GM23338 (cell line): Measurements from ENCODE around the gene CHD9. TPM values are rescaled to one million over a fixed set of nuclear protein-coding genes. Genes with fewer than 3 reads are reported as not detected.

Source experiments
- ATAC-seq: fragments of 200-7000 bp; cut with Tn5 transposase; 3 replicates; pipeline ENCODE4 v1.9.1; 2020
- DNase-seq: peaks from one replicate; pipeline ENCODE4 v3.0.0-alpha.2; 2015; ENCODE audit warnings: low spot score
- H2AFZ ChIP-seq: fragments of 200-600 bp; sonication (generic); 2 replicates; pipeline ENCODE4 v1.8.0; 2016; ENCODE audit warnings: antibody characterized with exemption, mild to moderate bottlenecking, moderate library complexity
- H3F3A ChIP-seq: fragments of 200-600 bp; sonication (generic); replicated peaks from 2 replicates; pipeline ENCODE4 v1.8.0; 2017; ENCODE audit warnings: antibody characterized with exemption, mixed run types, low read depth
- H3K27ac ChIP-seq: fragments of 200-600 bp; sonication (generic); 2 replicates; pipeline ENCODE4 v1.6.1; 2016; ENCODE audit warnings: low read depth
- H3K27me3 ChIP-seq: fragments of 200-600 bp; sonication (generic); 2 replicates; pipeline ENCODE4 v1.8.0; 2016; ENCODE audit warnings: mild to moderate bottlenecking, mixed run types, moderate library complexity; ENCODE audit not compliant: insufficient read depth
- H3K36me3 ChIP-seq: fragments of 200-600 bp; sonication (generic); 2 replicates; pipeline ENCODE4 v1.8.0; 2016; ENCODE audit warnings: mild to moderate bottlenecking; ENCODE audit not compliant: insufficient read depth
- H3K4me1 ChIP-seq: fragments of 200-600 bp; sonication (generic); 2 replicates; pipeline ENCODE4 v1.8.0; 2016; ENCODE audit warnings: mild to moderate bottlenecking, moderate library complexity; ENCODE audit not compliant: insufficient read depth
- H3K4me2 ChIP-seq: fragments of 200-600 bp; sonication (generic); 2 replicates; pipeline ENCODE4 v1.7.1; 2017; ENCODE audit warnings: mixed run types
- H3K4me3 ChIP-seq: fragments of 200-600 bp; sonication (generic); 2 replicates; pipeline ENCODE4 v1.6.1; 2016; ENCODE audit warnings: mixed run types
- H3K79me2 ChIP-seq: fragments of 200-600 bp; sonication (generic); replicated peaks from 2 replicates; pipeline ENCODE4 v1.8.0; 2017; ENCODE audit warnings: mild to moderate bottlenecking; ENCODE audit not compliant: insufficient read depth
- H3K9me2 ChIP-seq: fragments of 200-600 bp; sonication (generic); 2 replicates; pipeline ENCODE4 v1.8.0; 2017; ENCODE audit not compliant: insufficient read depth
- H4K20me1 ChIP-seq: fragments of 200-600 bp; sonication (generic); replicated peaks from 2 replicates; pipeline ENCODE4 v1.8.0; 2017; ENCODE audit warnings: mild to moderate bottlenecking; ENCODE audit not compliant: insufficient read depth
- H3K27ac Mint-ChIP-seq: 2 replicates; pipeline ENCODE4 v1.8.0; 2020; ENCODE audit warnings: inconsistent platforms, mild to moderate bottlenecking, moderate library complexity, mixed read lengths
- H3K27me3 Mint-ChIP-seq: 3 replicates; pipeline ENCODE4 v1.8.0; 2022; ENCODE audit warnings: low read depth, mild to moderate bottlenecking, moderate library complexity, mixed read lengths, inconsistent platforms; ENCODE audit not compliant: insufficient read depth, poor library complexity
- H3K36me3 Mint-ChIP-seq: 3 replicates; pipeline ENCODE4 v1.8.0; 2021; ENCODE audit warnings: low read depth, mild to moderate bottlenecking, inconsistent platforms, moderate library complexity, mixed read lengths
- H3K4me1 Mint-ChIP-seq: 3 replicates; pipeline ENCODE4 v1.8.0; 2020; ENCODE audit warnings: mild to moderate bottlenecking, inconsistent platforms, mixed read lengths
- H3K4me3 Mint-ChIP-seq: 3 replicates; pipeline ENCODE4 v1.8.0; 2021; ENCODE audit warnings: moderate library complexity, mild to moderate bottlenecking, inconsistent platforms, mixed read lengths
- H3K9me3 Mint-ChIP-seq: 3 replicates; pipeline ENCODE4 v1.8.0; 2020; ENCODE audit warnings: moderate library complexity, mild to moderate bottlenecking, inconsistent platforms, mixed read lengths
- CTCF ChIP-seq, 2 experiments: fragments of 200-600 bp in 1 of 2; sonication (generic) in 1 of 2; conservative IDR thresholded peaks; 2 replicates each; pipeline versions ENCODE4 v1.5.1 to v1.6.1; 2016 to 2017; ENCODE audit warnings: antibody characterized with exemption in 2 of 2, low read depth in 2 of 2, mild to moderate bottlenecking in 2 of 2, moderate library complexity in 1 of 2
- ETS1 ChIP-seq: IDR thresholded peaks from 2 replicates; pipeline ENCODE4 v1.6.1; 2016; ENCODE audit warnings: antibody characterized with exemption
- EZH2 ChIP-seq: fragments of 200-600 bp; sonication (generic); IDR thresholded peaks from one replicate; pipeline ENCODE4 v1.8.0; 2017; ENCODE audit warnings: antibody characterized with exemption, mild to moderate bottlenecking, low read depth; ENCODE audit not compliant: unreplicated experiment
- EZH2phosphoT487 ChIP-seq: fragments of 200-600 bp; sonication (generic); IDR thresholded peaks from one replicate; pipeline ENCODE4 v1.8.1; 2018; ENCODE audit warnings: antibody characterized with exemption; ENCODE audit not compliant: unreplicated experiment
- NANOG ChIP-seq: IDR thresholded peaks from 2 replicates; pipeline ENCODE4 v1.6.1; 2016; ENCODE audit warnings: antibody characterized with exemption, borderline replicate concordance
- REST ChIP-seq: IDR thresholded peaks from one replicate; pipeline ENCODE4 v1.6.1; 2018; ENCODE audit warnings: antibody characterized with exemption; ENCODE audit not compliant: unreplicated experiment
- STAT1 ChIP-seq: IDR thresholded peaks from one replicate; pipeline ENCODE4 v1.6.1; 2016; ENCODE audit warnings: antibody characterized with exemption; ENCODE audit not compliant: unreplicated experiment
- ZNF114 ChIP-seq: fragments of 250-450 bp; sonication (Bioruptor Pico); IDR thresholded peaks from 2 replicates; pipeline ENCODE4 v1.5.0; 2020; ENCODE audit warnings: mild to moderate bottlenecking, moderate library complexity
- ZNF331 ChIP-seq: fragments of 250-450 bp; sonication (Bioruptor Pico); IDR thresholded peaks from 2 replicates; pipeline ENCODE4 v1.5.0; 2020; ENCODE audit warnings: low read depth, mild to moderate bottlenecking, moderate library complexity
- ZNF462 ChIP-seq: fragments of 250-450 bp; sonication (Bioruptor Pico); IDR thresholded peaks from 2 replicates; pipeline ENCODE4 v1.5.0; 2020; ENCODE audit warnings: mild to moderate bottlenecking, moderate library complexity
- polyA plus RNA-seq: library from polyadenylated mRNA; unstranded; fragments of >200 nt; fragmentation: Nextera tagmentation; extraction: Ambion mirVana; gene quantifications from 2 replicates; pipeline ENCODE4 v1.2.1, GENCODE V29; 2016
- total RNA-seq: library from RNA; depleted of rRNA; stranded (reverse); fragments of >200 nt; shearing (Covaris generic); gene quantifications from 2 replicates; pipeline ENCODE4 v1.2.3, GENCODE V29; 2014

The CHD9 gene
- total and polyA plus RNA-seq, 2 experiments from 2014 or later, result 18.8 to 46.6 TPM

GRCh38 chr16:53121043-53121620, 66.3 kb downstream of the CHD9 start:
- Histone ChIP-seq H3K4me2 (no peak overlapping the region), H3K4me3 (no peak overlapping the region), H3K4me1 (no peaks in the 10 kb centered on the region), H3K36me3 (no peaks in the 10 kb centered on the region), H3K27me3 (no peaks in the 10 kb centered on the region), H3K27ac (no peak overlapping the region), H4K20me1 (no peaks in the 10 kb centered on the region), H3K79me2 (no peaks in the 10 kb centered on the region), H2AFZ (no peak overlapping the region), H3F3A (no peaks in the 10 kb centered on the region), H3K9me2 (no peaks in the 10 kb centered on the region)
- DNase-seq (no peak), ATAC-seq (no peak)
- Mint-ChIP-seq H3K27ac (no peak overlapping the region), H3K9me3 (peaks cover 7% of the 10 kb centered on the region; the same call in 2 of the 3 replicates), H3K27me3 (peaks cover 4% of the 10 kb centered on the region), H3K36me3 (peaks cover 7% of the 10 kb centered on the region), H3K4me1 (no peaks in the 10 kb centered on the region), H3K4me3 (no peak overlapping the region)
- TF ChIP-seq NANOG, result no peak
- TF ChIP-seq ZNF331 (CRISPR knock-in tag), result no peak
- TF ChIP-seq EZH2phosphoT487, result no peak
- no peak for TF ChIP-seq REST
- TF ChIP-seq ETS1, result no peak

GRCh38 chr16:53121661-53122060, 66.9 kb downstream of the CHD9 start:
- Histone ChIP-seq H3K4me3 (no peak overlapping the region), H3K27ac (no peak overlapping the region), H3K27me3 (no peaks in the 10 kb centered on the region), H3K36me3 (no peaks in the 10 kb centered on the region), H3K9me2 (no peaks in the 10 kb centered on the region), H2AFZ (no peak overlapping the region), H4K20me1 (no peaks in the 10 kb centered on the region), H3F3A (no peaks in the 10 kb centered on the region), H3K4me1 (no peaks in the 10 kb centered on the region), H3K4me2 (no peak overlapping the region), H3K79me2 (no peaks in the 10 kb centered on the region)
- H3K27ac Mint-ChIP-seq, result no peak overlapping the region
- H3K4me3 Mint-ChIP-seq, result no peak overlapping the region
- ATAC-seq (no peak), DNase-seq (no peak)
- peaks cover 4% of the 10 kb centered on the region for H3K27me3 Mint-ChIP-seq
- peaks cover 7% of the 10 kb centered on the region for H3K36me3 Mint-ChIP-seq
- no peaks in the 10 kb centered on the region for H3K4me1 Mint-ChIP-seq
- H3K9me3 Mint-ChIP-seq, result peaks cover 7% of the 10 kb centered on the region; the same call in 2 of the 3 replicates
- TF ChIP-seq EZH2, result no peak
- TF ChIP-seq ZNF114 (CRISPR knock-in tag), result no peak
- TF ChIP-seq STAT1, result no peak
- no peak for TF ChIP-seq CTCF (conservative IDR thresholded peaks at IDR 0.05; ENCODE audit: low read depth in 2 of 2)
- no peak for TF ChIP-seq ZNF462 (CRISPR knock-in tag)
